A549 treated with CpdA at 1 μM for 4 hours (cell line): ENCODE results near the gene GCC1. TPM values are rescaled to one million over a fixed set of nuclear protein-coding genes. Genes with fewer than 3 reads are reported as not detected.

Source experiments
- total RNA-seq: library from RNA; stranded (reverse); fragments of 200-300 nt; extraction: Qiagen RNA extraction; gene quantifications from 5 replicates; pipeline ENCODE4 v1.2.3, GENCODE V29; 2022; ENCODE audit warnings: low read depth

Gene GCC1, protein sequence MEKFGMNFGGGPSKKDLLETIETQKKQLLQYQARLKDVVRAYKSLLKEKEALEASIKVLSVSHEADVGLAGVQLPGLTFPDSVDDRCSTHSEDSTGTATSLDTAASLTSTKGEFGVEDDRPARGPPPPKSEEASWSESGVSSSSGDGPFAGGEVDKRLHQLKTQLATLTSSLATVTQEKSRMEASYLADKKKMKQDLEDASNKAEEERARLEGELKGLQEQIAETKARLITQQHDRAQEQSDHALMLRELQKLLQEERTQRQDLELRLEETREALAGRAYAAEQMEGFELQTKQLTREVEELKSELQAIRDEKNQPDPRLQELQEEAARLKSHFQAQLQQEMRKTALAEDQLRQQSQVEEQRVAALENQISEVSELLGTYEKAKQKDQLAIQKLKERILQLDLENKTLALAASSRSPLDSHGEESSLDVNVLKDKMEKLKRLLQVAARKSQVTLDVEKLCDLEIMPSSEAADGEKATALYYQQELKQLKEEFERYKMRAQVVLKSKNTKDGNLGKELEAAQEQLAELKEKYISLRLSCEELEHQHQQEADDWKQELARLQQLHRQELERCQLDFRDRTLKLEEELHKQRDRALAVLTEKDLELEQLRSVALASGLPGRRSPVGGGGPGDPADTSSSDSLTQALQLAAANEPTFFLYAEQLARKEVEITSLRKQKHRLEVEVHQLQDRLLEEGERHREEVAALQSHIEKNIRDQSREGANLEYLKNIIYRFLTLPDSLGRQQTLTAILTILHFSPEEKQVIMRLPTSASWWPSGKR
- total RNA-seq = 14.4 to 15.5 TPM (median 14.9 TPM) in 5 replicates

DNA sequence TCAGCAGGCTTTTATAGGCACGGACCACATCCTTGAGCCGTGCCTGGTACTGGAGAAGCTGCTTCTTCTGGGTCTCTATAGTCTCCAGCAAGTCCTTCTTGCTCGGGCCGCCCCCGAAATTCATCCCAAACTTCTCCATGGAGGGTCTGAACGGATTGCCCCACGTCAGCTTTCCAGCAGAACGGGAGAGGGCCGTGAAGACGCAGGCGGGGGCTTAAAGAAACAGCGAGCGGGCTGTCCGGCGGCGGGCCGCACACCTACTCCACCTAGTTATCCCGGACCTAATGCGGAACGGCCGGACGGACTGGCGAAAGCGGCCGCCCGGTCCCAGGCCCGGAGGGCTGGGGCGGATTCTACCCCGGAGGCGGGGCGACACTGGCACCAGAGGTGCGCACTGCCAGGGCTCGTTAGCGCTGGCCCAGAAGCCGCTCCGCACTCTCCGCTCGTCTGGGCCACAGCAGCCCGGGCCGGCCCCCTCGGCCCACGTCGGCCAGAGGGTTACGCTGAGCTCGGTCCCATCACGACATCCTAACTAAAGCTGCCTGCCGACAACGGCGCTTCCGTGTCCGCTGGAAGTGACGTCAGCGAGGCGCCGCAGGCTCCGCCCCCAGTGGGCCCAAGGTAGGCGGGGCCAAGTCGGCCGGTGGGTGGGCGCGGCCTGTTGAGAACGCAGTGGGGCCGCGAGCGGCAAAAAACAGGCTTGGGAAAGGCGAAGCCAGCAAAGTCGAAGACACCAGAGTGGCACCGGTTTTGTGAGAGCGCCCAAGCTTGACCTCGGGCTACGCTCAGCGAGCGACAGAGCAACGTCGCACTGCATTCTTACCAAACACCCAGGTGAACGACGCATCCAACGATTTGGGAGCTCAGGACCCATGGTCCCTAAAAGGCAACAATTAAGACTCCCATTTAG is at the start of gene GCC1:
TSS of gene GCC1 (minus strand) at position 553 of the 910 bp plus-strand sequence. CDS start at position 139, 414 bp downstream.

DNA sequence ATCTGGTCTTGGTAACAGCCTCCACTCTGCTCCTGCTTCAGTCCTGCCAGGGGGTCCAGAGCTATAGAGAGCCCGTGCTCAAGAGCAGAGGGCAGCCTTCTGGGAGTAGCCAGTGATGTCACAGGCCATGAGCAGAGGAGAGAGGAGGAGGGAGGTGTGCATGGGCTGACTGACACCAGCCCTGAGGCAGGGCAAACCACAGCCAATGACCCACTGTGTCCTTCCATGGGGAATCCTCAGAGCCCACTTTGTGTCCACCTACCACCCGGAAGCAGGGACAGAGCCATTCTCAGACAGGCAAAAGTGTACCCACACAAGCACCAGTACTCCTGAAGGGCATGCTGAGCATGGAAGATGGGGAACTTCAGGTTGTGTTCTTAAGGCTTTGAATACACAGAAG is 32.6 kb upstream of the GCC1 start, which contains the start of gene PAX4:
TSS of gene PAX4 (minus strand) at position 101 of the 400 bp plus-strand sequence. CDS start 2,214 bp downstream, outside the sequence.

DNA sequence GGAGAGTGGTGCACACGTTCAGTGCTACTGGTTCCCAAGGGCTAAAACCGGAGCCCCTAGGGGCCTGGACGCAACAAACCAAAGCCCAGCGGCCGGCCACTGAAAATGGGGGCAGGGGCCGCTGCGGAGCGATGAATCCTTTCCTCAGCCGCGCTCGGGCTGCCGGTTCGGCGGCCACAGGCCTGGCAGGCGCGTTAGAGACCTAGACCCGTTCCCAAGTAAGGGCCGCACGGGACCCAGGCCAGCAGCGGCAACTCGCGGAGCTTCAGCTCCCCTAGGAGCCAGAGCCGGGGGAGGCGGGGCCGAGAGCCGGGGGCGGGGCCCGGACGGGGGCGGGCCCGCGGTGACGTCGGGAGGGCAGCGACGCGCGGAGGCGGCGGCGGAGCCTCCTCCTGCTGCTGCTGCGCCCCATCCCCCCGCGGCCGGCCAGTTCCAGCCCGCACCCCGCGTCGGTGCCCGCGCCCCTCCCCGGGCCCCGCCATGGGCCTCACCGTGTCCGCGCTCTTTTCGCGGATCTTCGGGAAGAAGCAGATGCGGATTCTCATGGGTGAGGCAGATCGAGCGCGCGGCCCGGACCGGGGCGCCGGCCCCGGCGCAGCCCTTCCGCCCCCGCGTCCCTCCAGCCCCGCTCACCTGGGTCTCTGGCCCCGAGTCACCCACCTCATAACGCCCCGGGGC is 2.8 kb upstream of the GCC1 start, which contains the start of gene ARF5:
TSS of gene ARF5 (plus strand) at position 393 of the 678 bp plus-strand sequence. CDS start at position 481, 88 bp downstream.

Other genes starting within 250 kb of the GCC1 start
- gene ZNF800, start 192.9 kb downstream of the GCC1 start, total RNA-seq = 8.9 to 13.1 TPM (median 10.0 TPM) in 5 replicates
- 151 to 186 TPM (median 163 TPM) in 5 replicates for gene ARF5, start 2.8 kb upstream of the GCC1 start, total RNA-seq
- gene FSCN3, start 8.1 kb upstream of the GCC1 start, total RNA-seq = 0.17 to 0.30 TPM in 2 of 5 replicates, not detected in the others
- not detected in 5 replicates for gene PAX4, start 32.5 kb upstream of the GCC1 start, total RNA-seq
- gene SND1, start 66.6 kb upstream of the GCC1 start, total RNA-seq = 105 to 116 TPM (median 114 TPM) in 5 replicates